ENCODE results near the gene CCNY.

DNA sequence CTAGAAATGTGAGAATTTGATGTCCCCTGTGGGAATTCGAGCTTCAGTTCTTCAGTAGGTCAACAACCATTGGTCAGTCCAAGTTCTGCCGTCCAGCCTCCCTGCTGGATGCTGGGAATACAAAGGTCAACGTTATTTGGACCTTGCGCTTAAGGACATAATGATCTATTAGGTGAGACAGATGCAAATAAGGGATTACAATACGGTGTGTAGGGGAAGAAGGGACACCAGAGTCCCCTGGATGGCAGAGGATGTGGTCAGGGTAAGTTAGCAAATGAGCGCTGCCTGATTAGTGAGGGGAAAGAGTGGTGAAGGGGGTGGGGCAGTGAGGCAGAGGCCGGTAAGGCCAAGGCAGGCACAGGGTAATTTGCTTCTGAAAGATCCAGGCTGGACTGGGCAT is 16.2 kb downstream of the CCNY start:
- TF ChIP-seq CTCF (IDR thresholded peaks at IDR 0.05; ENCODE audit: low read depth, low read length, poor library complexity, severe bottlenecking) (no peak), EZH2phosphoT487 (IDR thresholded peaks at IDR 0.05; ENCODE audit: borderline replicate concordance, low read length) (no peak)

Data from DOHH2 (cell line).